NCI-H524 treated with DMSO at 0.1 percent for 48 hours (cell line): ENCODE data around the gene KCNRG.
"Not testable (repeated sequence)": the region's sequence is repeated elsewhere in the genome, so short reads cannot be mapped to it uniquely, and the experiment has no call there.

Source experiments
- DNase-seq: peaks from one replicate; lab custom pipeline; 2025; lab: John Stamatoyannopoulos, UW

KCNRG gene

DNA sequence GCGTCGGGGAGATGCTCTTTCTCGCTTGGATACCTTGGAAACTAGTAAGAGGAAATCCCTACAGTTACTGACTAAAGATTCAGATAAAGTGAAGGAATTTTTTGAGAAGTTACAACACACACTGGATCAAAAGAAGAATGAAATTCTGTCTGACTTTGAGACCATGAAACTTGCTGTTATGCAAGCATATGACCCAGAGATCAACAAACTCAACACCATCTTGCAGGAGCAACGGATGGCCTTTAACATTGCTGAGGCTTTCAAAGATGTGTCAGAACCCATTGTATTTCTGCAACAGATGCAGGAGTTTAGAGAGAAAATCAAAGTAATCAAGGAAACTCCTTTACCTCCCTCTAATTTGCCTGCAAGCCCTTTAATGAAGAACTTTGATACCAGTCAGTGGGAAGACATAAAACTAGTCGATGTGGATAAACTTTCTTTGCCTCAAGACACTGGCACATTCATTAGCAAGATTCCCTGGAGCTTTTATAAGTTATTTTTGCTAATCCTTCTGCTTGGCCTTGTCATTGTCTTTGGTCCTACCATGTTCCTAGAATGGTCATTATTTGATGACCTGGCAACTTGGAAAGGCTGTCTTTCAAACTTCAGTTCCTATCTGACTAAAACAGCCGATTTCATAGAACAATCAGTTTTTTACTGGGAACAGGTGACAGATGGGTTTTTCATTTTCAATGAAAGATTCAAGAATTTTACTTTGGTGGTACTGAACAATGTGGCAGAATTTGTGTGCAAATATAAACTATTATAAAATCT, 2.7 kb upstream of the KCNRG start:
- DNase-seq = no peak

DNA sequence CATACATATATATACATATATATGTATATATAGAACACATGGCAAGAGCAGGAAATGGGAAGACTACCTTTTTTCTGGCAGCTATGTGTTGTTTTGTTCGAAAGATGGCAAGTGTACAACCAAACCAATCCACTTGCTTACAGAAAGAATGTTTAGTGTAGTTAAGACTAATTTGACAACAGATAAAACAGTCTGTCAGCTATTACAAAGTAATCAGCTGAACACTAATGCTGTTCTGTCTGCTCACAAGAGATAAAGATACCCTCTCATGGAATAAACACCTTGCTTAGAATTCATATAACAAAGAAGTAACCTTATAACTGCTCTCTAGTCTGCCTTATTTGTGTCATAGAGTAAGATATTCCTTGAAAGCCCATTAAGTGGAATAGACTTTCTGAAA, 858 bp upstream of the KCNRG start:
- DNase-seq = no peak

GRCh38 chr13:50015750-50016149, 506 bp downstream of the KCNRG start:
- no peak for DNase-seq

DNA sequence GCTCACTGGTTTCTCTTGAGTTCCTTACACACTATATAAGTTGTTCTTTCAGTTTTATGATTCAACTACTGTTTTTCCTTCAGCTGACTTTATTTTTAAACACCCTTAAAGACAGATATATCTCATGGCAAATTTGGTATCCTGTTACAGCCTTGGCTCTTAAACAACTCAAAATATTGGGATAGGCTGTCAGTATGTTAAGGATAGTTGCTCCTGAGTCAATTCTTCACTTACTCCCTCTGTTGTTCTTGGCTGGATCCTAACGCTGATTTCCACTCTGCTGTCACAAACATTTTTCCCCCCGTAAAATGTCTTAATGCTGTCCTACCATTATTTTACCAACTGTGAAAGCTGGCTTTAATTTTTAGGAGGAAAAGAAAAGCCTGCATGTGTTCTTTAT, 1.2 kb downstream of the KCNRG start:
- DNase-seq = no peak

DNA sequence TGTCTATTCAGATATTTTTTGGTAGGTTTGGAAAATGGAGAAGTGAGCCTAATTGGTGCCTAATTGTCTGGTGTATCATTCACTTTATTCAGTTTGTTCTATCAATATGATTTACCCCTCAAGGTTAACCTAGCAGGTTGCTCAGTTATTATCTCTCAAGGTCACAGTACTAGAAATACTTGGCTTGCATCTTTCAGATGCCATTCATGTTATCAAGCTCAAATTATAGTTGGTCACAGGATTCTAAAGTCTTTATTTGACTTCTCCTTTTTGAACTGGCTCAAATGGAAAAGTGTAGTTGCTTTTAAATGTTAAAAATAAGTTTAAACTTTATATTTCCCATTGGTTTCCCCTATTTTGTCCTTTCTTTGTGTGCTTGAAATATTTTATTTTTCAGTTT, 2.6 kb downstream of the KCNRG start:
- no peak for DNase-seq

DNA sequence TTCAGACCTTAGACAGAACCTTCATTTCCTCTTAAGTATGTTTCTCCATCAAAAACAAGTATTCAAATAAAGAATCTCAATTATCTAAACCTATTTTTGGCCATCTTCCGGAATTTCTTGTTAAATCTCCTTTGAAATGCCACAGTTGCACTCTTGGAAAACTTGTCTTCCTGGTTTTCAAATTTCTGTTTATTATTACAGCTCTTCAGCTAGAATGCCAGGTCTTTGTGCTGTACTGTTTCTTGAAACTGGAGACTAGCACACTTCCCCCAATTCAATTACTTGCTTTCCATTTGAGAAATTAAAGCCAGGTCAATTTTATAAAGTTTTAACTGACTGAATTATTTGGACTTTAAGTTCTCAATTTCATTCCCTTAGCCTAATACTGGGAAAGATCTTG, 10.2 kb downstream of the KCNRG start:
- no peak for DNase-seq

GRCh38 chr13:50026788-50027473, 11.7 kb downstream of the KCNRG start:
- no peak for DNase-seq

DNA sequence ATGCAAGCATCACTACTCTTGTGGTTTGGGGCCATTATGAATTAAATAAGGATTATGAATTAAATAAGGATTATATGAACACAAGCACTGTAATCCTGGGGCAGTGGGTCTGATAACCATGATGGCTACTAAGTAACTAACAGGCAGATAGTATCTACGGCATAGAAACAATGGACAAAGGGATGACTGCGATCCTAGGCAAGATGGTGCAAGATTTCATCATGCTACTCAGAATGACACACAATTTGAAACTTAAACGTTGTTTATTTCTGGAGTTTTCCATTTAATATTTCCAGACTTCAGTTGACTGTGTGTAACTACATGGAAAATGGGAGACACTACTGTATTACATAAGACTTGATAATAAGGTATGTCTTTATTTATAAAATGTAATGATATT, 15.1 kb downstream of the KCNRG start:
- no peak for DNase-seq

DNA sequence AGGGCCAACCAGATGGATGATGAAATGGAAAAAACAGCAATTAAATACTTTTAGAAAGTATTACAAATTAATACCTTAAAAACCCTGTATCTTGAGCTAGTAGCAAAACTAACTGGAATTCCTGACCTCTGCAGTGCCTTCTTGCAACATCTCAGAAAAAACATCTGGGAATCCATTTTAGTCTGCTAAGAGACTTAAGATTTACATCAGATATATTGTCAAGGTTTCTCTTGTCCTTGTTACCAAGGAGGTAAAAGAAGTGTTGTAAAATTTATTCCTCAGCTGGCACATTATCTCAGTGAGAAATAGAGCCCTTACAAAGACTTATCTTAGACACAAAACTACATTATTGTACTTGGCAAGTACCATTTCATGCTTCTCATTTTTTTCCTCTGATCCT, 18.5 kb downstream of the KCNRG start:
- DNase-seq = no peak

GRCh38 chr13:50037788-50038187, 22.5 kb downstream of the KCNRG start:
- DNase-seq = no peak

DNA sequence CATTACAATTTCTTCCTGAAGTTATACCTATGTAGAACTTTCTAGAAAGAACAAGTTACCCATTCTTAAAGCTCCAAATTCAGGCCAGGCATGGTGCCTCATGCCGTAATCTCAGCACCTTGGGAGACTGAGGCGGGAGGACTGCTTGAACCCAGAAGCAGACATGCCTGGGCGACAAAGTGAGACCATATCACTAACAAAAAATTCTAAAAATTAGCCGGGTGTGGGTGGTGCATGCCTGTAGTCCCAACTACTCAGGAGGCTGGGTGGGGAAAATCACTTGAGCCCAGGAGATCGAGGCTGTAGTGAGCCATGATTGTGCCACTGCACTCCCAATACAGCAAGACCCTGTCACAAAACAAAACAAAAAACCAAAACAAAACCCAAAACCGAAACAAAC, 23.0 kb downstream of the KCNRG start:
- DNase-seq = no peak

GRCh38 chr13:50052478-50052877, 37.2 kb downstream of the KCNRG start:
- no peak for DNase-seq

DNA sequence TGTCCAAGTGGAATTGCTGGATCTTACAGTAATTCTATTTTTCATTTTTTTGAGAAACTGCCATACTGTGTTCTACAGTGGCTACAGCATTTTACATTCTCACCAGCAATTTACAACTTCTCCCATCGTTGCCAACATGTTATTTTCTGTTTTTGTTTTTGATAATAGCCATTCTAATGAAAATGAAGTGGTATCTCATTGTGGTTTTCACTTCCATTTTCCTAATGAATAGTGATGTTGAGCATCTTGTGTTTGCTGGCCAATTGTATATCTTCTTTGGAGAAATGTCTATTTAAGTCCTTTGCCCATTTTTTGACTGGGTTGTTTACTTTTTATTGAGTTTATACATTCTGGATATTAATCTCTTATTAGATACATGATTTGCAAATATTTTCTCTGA, 38.6 kb downstream of the KCNRG start:
- no peak for DNase-seq

- no peak for DNase-seq
These were observed 40.2 kb downstream of the KCNRG start for GRCh38 chr13:50055454-50055853.

- no peak for DNase-seq
These were observed 45.5 kb downstream of the KCNRG start for GRCh38 chr13:50060718-50061117.

GRCh38 chr13:50062336-50062735, 47.1 kb downstream of the KCNRG start:
- DNase-seq = not testable (repeated sequence)

DNA sequence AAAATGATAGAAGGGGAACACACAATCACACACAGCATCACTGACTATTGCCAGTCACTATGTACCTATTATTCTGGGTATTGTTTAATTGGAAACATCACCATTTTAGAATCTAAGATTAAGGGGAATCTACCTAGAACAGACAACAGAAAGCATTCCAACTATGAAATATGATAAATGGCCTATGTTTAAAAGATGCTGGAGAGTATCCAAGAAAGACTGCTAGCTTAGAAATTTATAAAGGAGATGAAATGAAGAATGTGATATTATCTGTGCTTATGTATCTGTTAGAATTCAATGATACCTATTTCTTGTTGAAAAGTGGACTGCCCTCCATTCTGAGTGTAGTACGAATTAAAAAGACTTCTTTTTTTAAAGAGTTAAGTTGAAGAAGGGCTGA, 50.5 kb downstream of the KCNRG start:
- DNase-seq = no peak

- DNase-seq = no peak
These were observed 53.3 kb downstream of the KCNRG start for GRCh38 chr13:50068508-50068907.

DNA sequence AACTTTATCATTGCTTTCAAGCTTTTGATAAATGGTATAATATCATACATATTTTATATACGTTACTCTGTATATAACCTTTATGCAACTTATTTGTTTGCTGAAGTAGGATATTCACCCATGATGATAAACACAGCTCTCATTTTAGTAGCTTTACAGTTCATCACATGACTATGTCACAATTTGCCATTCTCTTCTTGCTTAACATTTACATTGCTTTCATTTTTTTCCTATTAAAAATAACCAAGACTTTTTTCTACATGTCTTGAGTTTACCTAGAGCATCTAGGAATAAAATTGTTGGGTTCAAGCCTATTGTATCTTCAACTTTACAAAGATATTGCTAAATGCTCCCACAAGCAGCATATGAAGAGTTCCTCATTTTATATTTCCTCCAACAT, 54.0 kb downstream of the KCNRG start:
- no peak for DNase-seq

DNA sequence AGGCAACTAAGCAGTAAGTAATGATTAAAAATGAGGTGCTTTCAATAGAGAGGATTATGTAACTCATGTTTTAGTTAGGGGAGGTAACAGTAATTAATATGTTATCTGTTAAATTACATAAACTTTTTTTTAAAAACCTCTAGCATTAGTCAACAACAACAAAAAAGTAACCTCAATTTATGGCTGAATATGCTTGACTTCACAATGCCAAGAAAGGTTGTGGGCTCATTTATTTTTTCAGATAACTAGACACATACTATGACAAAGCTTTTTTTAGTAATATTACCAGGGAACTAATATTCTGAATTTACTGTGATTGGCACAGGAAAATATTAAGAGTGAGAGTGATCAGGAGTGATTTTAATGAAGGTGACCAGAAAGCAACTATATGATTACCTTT, 54.9 kb downstream of the KCNRG start:
- DNase-seq = no peak
